WI38 (cell line): ENCODE measurements around the gene CALCR.

Source experiments
- H3K4me3 ChIP-seq: 2 replicates; pipeline ENCODE4 v1.5.1; 2011; ENCODE audit warnings: low read depth, mild to moderate bottlenecking, control low read depth, low read length
- CTCF ChIP-seq: IDR thresholded peaks from 2 replicates; pipeline ENCODE4 v1.5.1; 2012; ENCODE audit warnings: low read depth, mild to moderate bottlenecking, control low read depth, low read length

The CALCR gene

GRCh38 chr7:93574269-93574645 lies 267 bp downstream of the CALCR start:
- H3K4me3 ChIP-seq, result no peak overlapping the region
- no peak for TF ChIP-seq CTCF

GRCh38 chr7:93569189-93569588 lies 5.3 kb downstream of the CALCR start:
- H3K4me3 ChIP-seq, result no peak overlapping the region
- no peak for TF ChIP-seq CTCF

- no peak for TF ChIP-seq CTCF
- H3K4me3 ChIP-seq, result no peak overlapping the region
Observed at GRCh38 chr7:93566876-93567275, 7.6 kb downstream of the CALCR start.

DNA sequence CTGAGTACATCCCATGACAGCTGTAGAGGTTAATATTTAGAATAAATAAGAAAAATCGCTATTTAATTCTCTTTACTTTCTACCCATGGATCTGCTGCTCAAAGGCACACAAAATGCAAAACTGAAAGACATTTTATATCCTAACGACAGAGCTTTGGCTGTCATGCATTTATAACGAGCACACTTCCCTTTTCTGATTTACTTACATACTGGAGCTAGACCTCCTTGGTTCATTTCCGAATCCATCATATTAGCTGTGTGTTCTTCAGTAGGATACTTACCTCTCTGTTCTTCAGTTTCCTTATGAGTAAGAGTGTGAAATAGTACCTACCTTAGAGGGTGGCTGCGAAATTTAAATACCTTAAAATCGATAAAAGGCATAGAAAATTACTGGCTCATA lies 10.9 kb downstream of the CALCR start:
- H3K4me3 ChIP-seq, result no peak overlapping the region
- no peak for TF ChIP-seq CTCF

GRCh38 chr7:93562936-93563335 lies 11.6 kb downstream of the CALCR start:
- H3K4me3 ChIP-seq, result no peak overlapping the region
- TF ChIP-seq CTCF, result no peak

GRCh38 chr7:93562106-93562505 lies 12.4 kb downstream of the CALCR start:
- no peak for TF ChIP-seq CTCF
- no peak overlapping the region for H3K4me3 ChIP-seq

- no peak for TF ChIP-seq CTCF
- H3K4me3 ChIP-seq, result no peak overlapping the region
Observed at GRCh38 chr7:93559639-93560491, 14.7 kb downstream of the CALCR start.
